Measurements from ENCODE around the gene DNER. TPM values are rescaled to one million over a fixed set of nuclear protein-coding genes. Genes with fewer than 3 reads are reported as not detected.
"Not testable (repeated sequence)": the region's sequence is repeated elsewhere in the genome, so short reads cannot be mapped to it uniquely, and the experiment has no call there.

Gene DNER
- total RNA-seq, 1 donor from 2014 or later: 1.00 TPM

DNA sequence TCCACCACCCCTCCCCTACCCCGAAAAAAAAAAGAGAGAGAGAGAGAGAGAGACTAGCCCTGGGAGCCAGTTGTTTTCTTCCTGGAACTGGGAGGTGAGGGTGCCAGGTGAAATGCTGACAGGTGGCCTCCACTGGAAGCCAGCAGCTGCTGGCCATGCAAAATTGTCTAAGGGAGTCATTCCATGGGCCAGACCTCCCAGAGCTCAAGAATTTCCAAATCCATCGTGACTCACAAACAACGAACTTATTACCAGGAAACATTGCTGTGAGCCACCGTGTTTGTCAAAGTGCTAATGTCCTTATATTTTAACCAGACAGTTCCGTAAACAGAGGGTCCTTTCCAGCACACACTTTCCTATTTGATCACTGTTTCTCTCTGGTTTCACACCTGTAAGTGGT lies 374.7 kb downstream of the DNER start:
- intact Hi-C loops (cut with DNase I): no loop called here
- no peak for DNase-seq (ENCODE audit: low spot score)

DNA sequence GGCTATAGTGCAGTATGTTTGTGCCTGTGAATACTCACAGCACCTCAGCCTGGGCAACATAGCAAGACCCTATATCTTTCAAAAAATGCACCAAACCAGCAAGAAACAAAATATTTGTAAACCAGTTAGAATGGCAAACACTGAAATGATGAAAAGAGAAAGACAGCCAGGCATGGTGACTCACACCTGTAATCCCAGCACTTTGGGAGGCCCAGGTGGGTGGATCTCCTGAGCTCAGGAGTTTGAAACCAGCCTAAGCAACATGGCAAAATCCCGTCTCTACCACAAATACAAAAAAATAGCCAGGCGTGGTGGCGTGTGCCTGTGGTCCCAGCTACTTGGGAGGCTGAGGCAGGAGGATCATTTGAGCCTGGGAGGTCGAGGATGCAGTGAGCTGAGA lies 375.2 kb downstream of the DNER start:
- intact Hi-C loops (cut with DNase I): not testable (repeated sequence)

DNA sequence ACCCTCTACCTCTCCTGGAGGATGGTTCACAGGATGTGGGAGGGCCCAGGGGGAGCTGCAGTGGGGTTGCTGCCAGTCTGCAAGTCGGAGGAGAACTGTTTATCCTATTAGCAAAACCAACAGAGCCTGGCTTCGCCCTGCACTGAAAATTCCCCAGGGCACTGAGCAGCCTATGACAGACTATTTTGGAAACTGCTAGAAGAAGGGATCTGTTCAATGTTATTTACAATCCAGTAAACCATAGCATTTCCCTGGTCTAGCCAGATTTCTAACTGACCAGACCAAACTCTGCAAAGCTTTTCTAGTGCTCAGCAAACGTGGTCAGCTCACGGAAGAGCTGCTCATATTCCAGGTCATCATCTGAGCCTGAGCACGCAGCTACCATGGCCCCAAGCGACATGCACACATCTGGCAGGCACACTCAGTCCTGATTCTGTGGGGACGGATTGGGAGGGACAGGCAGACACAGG lies 378.4 kb downstream of the DNER start:
- intact Hi-C loops (cut with DNase I): no loop called here
- no peak for DNase-seq (ENCODE audit: low spot score)

More for the DNA sequence above, 375.2 kb downstream of the DNER start:
- not testable (repeated sequence) for DNase-seq (ENCODE audit: low spot score)

DNA sequence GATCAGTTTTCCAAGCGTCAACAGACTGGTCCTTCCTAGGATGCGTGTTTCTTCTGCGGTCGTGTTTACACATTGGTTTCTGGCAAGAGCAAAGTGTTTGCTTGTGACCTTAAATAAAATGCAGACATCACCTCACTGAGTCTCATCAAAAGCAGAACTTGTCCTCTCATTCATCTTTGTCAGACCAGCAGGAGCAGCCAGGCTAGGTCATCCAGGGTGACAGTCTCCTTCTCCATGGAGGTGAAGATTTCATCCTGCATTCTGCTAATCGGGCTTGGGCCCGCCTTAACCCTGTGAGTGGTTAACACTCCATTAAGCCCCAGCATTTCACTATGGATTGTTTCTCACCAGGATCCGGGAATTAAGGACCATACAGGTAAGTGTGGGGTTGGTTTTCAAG lies 379.0 kb downstream of the DNER start:
- DNase-seq (ENCODE audit: low spot score): no peak
- intact Hi-C loops (cut with DNase I): no loop called here

DNA sequence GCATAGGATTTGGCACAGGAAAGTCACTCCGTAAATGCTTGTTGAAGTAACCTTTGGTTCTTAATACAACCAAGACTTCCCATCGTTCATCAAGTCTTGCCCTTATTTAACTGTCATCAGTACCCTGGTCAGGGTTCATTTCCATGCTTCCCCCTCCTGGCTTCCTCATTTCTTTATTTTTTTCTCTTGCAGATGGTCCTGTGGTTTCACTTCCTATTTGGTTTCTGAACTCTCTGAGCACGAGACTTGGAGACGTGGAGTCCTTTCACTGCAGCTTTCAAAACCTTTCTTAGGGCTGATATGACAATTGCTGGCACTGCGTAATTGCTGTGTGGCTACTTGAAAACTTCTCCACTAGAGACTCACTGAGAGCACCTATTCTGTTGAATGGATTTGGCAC lies 383.4 kb downstream of the DNER start:
- DNase-seq (ENCODE audit: low spot score): no peak
- intact Hi-C loops (cut with DNase I): no loop called here

DNA sequence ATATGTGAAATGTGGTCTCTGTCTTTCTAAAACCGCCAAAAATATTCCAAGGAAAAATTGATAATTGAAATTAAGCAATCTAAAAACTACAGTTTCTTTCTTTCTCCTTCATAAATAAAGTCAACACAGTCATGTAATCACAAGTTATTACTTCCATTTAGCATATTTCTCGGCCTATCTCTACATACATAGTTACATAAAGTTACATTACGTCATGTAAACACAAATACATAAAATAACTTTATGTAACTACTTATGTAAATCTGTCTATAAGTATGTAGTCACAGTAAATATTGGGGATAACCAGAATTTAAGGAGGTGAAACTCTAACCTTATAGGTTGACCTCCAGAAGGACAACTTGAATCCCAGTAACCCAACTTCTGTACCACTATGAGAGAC lies 394.8 kb downstream of the DNER start:
- intact Hi-C loops (cut with DNase I): no loop called here
- DNase-seq (ENCODE audit: low spot score): no peak

DNA sequence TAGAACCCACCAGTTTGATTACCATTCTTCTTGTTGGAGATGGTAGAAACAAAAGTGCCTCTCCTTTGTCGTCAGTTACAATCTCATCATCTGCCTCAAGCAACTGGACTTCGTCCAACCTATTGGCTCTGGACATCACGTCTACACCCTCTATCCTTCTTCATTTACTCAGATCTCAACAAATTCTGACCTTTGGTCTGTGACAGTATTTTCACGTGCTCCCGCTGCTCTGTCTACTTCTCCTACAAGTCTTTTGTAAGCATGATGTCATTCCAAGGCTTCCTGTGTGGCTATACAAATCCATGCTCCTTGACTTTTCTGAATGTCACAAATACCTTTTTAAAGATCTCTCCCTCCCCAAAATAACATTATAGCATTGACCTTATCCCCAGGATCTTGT lies 400.2 kb downstream of the DNER start:
- DNase-seq (ENCODE audit: low spot score): no peak
- intact Hi-C loops (cut with DNase I): no loop called here

DNA sequence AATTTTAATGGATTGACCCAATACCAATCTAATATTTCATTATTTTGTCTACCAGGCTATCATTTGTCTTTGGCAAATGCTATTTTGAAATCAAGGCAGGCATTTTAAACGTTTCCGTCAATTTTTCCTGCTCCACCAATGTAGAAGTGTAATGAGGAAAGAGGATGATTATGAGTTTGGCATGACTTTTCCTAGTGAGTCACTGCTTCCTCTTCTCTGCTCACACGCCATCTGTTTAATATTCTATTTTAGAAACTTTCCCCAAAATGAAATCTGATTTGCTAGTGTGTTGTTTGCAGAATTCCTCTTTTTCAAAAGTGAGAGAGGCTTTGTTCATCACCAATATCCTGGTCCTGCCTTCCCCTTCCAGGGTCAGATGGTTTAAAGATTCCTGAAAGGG lies 400.8 kb downstream of the DNER start:
- intact Hi-C loops (cut with DNase I): no loop called here
- no peak for DNase-seq (ENCODE audit: low spot score)

Other genes starting within 250 kb of the DNER start
- gene TRIP12, start 207.5 kb upstream of the DNER start, total RNA-seq: 222 TPM
- gene FBXO36, start 207.9 kb upstream of the DNER start, total RNA-seq: 1.2 TPM